Lower leg skin (tissue), 3 donors: ENCODE data around the gene REELD1.

ENCODE experiments used
- CTCF ChIP-seq, 3 donors: fragments of 450-650 bp; IDR thresholded peaks; one replicate each; pipeline ENCODE4 v1.5.1; 2016; ENCODE audit warnings: antibody characterized with exemption in 3 of 3, mild to moderate bottlenecking in 3 of 3, moderate library complexity in 2 of 3
- POLR2A ChIP-seq, 2 donors: fragments of 450-650 bp; IDR thresholded peaks; one replicate each; pipeline ENCODE4 v1.6.1; 2016 to 2017; ENCODE audit warnings: antibody characterized with exemption in 2 of 2, mild to moderate bottlenecking in 1 of 2, moderate library complexity in 1 of 2

GRCh38 chr4:146176891-146177290 lies 37.4 kb upstream of the REELD1 start:
- no peak for TF ChIP-seq CTCF (IDR thresholded peaks at IDR 0.05)
- no peak for TF ChIP-seq POLR2A (IDR thresholded peaks at IDR 0.05)
